WTC11 (cell line): ENCODE measurements around the gene ADAMTS5.

Source experiments
- ATF1 ChIP-seq: sonication (generic); formaldehyde crosslinking; IDR thresholded peaks from 2 replicates; pipeline ENCODE4 v1.8.1; 2023; ENCODE audit warnings: mild to moderate bottlenecking, moderate library complexity, missing genetic modification reagents
- CREB1 ChIP-seq: sonication (generic); formaldehyde crosslinking; IDR thresholded peaks from 2 replicates; pipeline ENCODE4 v1.8.0; 2023; ENCODE audit warnings: mild to moderate bottlenecking, missing genetic modification reagents
- CTCF ChIP-seq: fragments of 200-600 bp; IDR thresholded peaks from 2 replicates; pipeline ENCODE4 v1.8.0; 2022; ENCODE audit warnings: antibody characterized with exemption
- E2F1 ChIP-seq: sonication (generic); formaldehyde crosslinking; IDR thresholded peaks from 2 replicates; pipeline ENCODE4 v1.8.0; 2022; ENCODE audit warnings: mild to moderate bottlenecking, missing genetic modification reagents
- E2F5 ChIP-seq: sonication (generic); formaldehyde crosslinking; IDR thresholded peaks from 2 replicates; pipeline ENCODE4 v1.8.1; 2022; ENCODE audit warnings: mild to moderate bottlenecking, moderate library complexity, missing genetic modification reagents
- FOXP1 ChIP-seq: sonication (generic); formaldehyde crosslinking; IDR thresholded peaks from 2 replicates; pipeline ENCODE4 v1.8.0; 2022; ENCODE audit warnings: missing genetic modification reagents, mild to moderate bottlenecking, moderate library complexity, borderline replicate concordance
- JUN ChIP-seq: sonication (generic); formaldehyde crosslinking; IDR thresholded peaks from 2 replicates; pipeline ENCODE4 v1.8.0; 2023; ENCODE audit warnings: mild to moderate bottlenecking, missing genetic modification reagents
- MYBL2 ChIP-seq: sonication (generic); formaldehyde crosslinking; IDR thresholded peaks from 2 replicates; pipeline ENCODE4 v1.8.1; 2023; ENCODE audit warnings: mild to moderate bottlenecking, moderate library complexity, missing genetic modification reagents
- ZNF121 ChIP-seq: sonication (generic); formaldehyde crosslinking; IDR thresholded peaks from 2 replicates; pipeline ENCODE4 v1.8.0; 2023; ENCODE audit warnings: missing genetic modification reagents
- TF ChIP-seq, protein P1 (sequence below): fragments of 250-450 bp; sonication (Bioruptor Pico); IDR thresholded peaks from 2 replicates; pipeline ENCODE4 v1.8.0; 2021; ENCODE audit warnings: mild to moderate bottlenecking
- TF ChIP-seq, protein P2 (sequence below): sonication (generic); formaldehyde crosslinking; IDR thresholded peaks from 2 replicates; pipeline ENCODE4 v1.8.0; 2023; ENCODE audit warnings: mild to moderate bottlenecking, missing genetic modification reagents

DNA sequence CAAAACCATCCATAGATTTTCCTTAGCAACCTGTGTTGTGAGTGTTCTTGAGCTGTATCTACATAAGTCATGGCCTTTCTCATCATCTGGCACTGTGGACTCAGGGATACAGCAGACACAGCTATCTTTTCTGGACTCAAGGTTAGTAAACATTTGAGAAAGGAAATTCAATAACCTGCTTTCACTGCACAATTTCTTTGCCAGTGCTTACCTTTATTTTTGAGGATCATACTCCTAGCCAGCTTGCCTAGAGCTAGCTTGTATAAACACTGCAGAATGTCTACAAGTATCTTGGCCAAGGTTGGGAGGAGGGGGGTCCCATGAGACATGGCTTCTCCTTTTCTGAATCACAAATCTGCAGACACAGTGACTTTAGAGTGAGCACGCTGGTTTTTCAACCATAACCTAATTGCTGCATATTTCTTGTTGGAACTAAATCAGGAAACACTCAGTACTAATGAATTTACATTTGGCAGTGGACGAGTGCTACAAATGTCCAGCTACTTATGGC, 27.2 kb downstream of the ADAMTS5 start:
- TF ChIP-seq, protein P1, sequence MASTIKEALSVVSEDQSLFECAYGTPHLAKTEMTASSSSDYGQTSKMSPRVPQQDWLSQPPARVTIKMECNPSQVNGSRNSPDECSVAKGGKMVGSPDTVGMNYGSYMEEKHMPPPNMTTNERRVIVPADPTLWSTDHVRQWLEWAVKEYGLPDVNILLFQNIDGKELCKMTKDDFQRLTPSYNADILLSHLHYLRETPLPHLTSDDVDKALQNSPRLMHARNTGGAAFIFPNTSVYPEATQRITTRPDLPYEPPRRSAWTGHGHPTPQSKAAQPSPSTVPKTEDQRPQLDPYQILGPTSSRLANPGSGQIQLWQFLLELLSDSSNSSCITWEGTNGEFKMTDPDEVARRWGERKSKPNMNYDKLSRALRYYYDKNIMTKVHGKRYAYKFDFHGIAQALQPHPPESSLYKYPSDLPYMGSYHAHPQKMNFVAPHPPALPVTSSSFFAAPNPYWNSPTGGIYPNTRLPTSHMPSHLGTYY (CRISPR knock-in tag) = no peak
- no peak for TF ChIP-seq CREB1 (CRISPR knock-in tag)
- TF ChIP-seq, protein P2, sequence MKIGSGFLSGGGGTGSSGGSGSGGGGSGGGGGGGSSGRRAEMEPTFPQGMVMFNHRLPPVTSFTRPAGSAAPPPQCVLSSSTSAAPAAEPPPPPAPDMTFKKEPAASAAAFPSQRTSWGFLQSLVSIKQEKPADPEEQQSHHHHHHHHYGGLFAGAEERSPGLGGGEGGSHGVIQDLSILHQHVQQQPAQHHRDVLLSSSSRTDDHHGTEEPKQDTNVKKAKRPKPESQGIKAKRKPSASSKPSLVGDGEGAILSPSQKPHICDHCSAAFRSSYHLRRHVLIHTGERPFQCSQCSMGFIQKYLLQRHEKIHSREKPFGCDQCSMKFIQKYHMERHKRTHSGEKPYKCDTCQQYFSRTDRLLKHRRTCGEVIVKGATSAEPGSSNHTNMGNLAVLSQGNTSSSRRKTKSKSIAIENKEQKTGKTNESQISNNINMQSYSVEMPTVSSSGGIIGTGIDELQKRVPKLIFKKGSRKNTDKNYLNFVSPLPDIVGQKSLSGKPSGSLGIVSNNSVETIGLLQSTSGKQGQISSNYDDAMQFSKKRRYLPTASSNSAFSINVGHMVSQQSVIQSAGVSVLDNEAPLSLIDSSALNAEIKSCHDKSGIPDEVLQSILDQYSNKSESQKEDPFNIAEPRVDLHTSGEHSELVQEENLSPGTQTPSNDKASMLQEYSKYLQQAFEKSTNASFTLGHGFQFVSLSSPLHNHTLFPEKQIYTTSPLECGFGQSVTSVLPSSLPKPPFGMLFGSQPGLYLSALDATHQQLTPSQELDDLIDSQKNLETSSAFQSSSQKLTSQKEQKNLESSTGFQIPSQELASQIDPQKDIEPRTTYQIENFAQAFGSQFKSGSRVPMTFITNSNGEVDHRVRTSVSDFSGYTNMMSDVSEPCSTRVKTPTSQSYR = no peak
- no peak for TF ChIP-seq E2F5 (CRISPR knock-in tag)
- TF ChIP-seq CTCF = no peak
- no peak for TF ChIP-seq ATF1 (CRISPR knock-in tag)
- TF ChIP-seq FOXP1 (CRISPR knock-in tag) = no peak
- TF ChIP-seq MYBL2 (CRISPR knock-in tag) = no peak
- TF ChIP-seq E2F1 (CRISPR knock-in tag) = no peak
- no peak for TF ChIP-seq ZNF121 (CRISPR knock-in tag)
- no peak for TF ChIP-seq JUN (CRISPR knock-in tag)
